IgD-negative memory B cell (primary cell): ENCODE data around the gene MLXIPL. TPM values are rescaled to one million over a fixed set of nuclear protein-coding genes. Genes with fewer than 3 reads are reported as not detected.

Experiments used
- H3K27ac Mint-ChIP-seq, 3 donors: one replicate each; pipeline ENCODE4 v1.8.0; 2020 to 2022; ENCODE audit warnings: mild to moderate bottlenecking in 3 of 3, mixed read lengths in 3 of 3, moderate library complexity in 1 of 3
- H3K27me3 Mint-ChIP-seq: one replicate; pipeline ENCODE4 v1.8.0; 2021; ENCODE audit warnings: mixed read lengths
- H3K36me3 Mint-ChIP-seq: one replicate; pipeline ENCODE4 v1.8.0; 2020; ENCODE audit warnings: mild to moderate bottlenecking, mixed read lengths
- H3K4me1 Mint-ChIP-seq, 3 donors: one replicate each; pipeline ENCODE4 v1.8.0; 2020 to 2022; ENCODE audit warnings: mixed read lengths in 3 of 3, mild to moderate bottlenecking in 1 of 3
- H3K4me3 Mint-ChIP-seq, 4 donors: one replicate each; pipeline ENCODE4 v1.8.0; 2020 to 2022; ENCODE audit warnings: mild to moderate bottlenecking in 4 of 4, mixed read lengths in 4 of 4, moderate library complexity in 3 of 4
- H3K9me3 Mint-ChIP-seq, 3 donors: one replicate each; pipeline ENCODE4 v1.8.0; 2020 to 2021; ENCODE audit warnings: mixed read lengths in 3 of 3, mild to moderate bottlenecking in 1 of 3
- polyA plus RNA-seq: library from polyadenylated mRNA; unstranded; fragments of 300-500 nt; fragmentation: Illumina TruSeq; gene quantifications from one replicate; pipeline ENCODE4 v1.2.3, GENCODE V29; 2021

The MLXIPL gene
- polyA plus RNA-seq, 1 donor from 2014 or later = not detected

GRCh38 chr7:73649576-73649975 lies 25.3 kb upstream of the MLXIPL start:
- Mint-ChIP-seq H3K4me1 (peaks cover 0 to 2% (median 2%) of the 10 kb centered on the region in 3 donors), H3K27me3 (peaks cover 43% of the 10 kb centered on the region), H3K36me3 (no peaks in the 10 kb centered on the region), H3K27ac (no peak overlapping the region), H3K4me3 (peak overlapping the region in 1 of 4 donors; percentile 50), H3K9me3 (peaks cover 0 to 2% (median 0%) of the 10 kb centered on the region in 3 donors)

GRCh38 chr7:73648593-73649332 lies 24.4 kb upstream of the MLXIPL start:
- peaks cover 0 to 2% (median 2%) of the 10 kb centered on the region in 3 donors for H3K4me1 Mint-ChIP-seq
- no peaks in the 10 kb centered on the region for H3K9me3 Mint-ChIP-seq
- H3K27ac Mint-ChIP-seq = no peak overlapping the region
- peak overlapping the region in 3 of 4 donors; percentile 10 to 46 (median 43) for H3K4me3 Mint-ChIP-seq
- H3K36me3 Mint-ChIP-seq = no peaks in the 10 kb centered on the region
- peaks cover 41% of the 10 kb centered on the region for H3K27me3 Mint-ChIP-seq

GRCh38 chr7:73647725-73648592 lies 23.6 kb upstream of the MLXIPL start:
- peaks cover 39% of the 10 kb centered on the region for H3K27me3 Mint-ChIP-seq
- H3K4me1 Mint-ChIP-seq = peaks cover 0 to 2% (median 2%) of the 10 kb centered on the region in 3 donors
- no peaks in the 10 kb centered on the region for H3K36me3 Mint-ChIP-seq
- H3K4me3 Mint-ChIP-seq = peak overlapping the region in 3 of 4 donors; percentile 10 to 46 (median 32)
- H3K27ac Mint-ChIP-seq = no peak overlapping the region
- peaks cover 0 to 1% (median 0%) of the 10 kb centered on the region in 3 donors for H3K9me3 Mint-ChIP-seq

- Mint-ChIP-seq H3K27me3 (peaks cover 36% of the 10 kb centered on the region), H3K9me3 (peaks cover 0 to 3% (median under 1%) of the 10 kb centered on the region in 3 donors), H3K4me3 (peak overlapping the region in 1 of 4 donors; percentile 63), H3K36me3 (no peaks in the 10 kb centered on the region), H3K27ac (no peak overlapping the region), H3K4me1 (peaks cover 0 to 2% (median 2%) of the 10 kb centered on the region in 3 donors)
These were observed 22.7 kb upstream of the MLXIPL start for GRCh38 chr7:73646785-73647724.

GRCh38 chr7:73645643-73646174 lies 21.4 kb upstream of the MLXIPL start:
- no peak overlapping the region for H3K27ac Mint-ChIP-seq
- peaks cover 0 to 10% (median 3%) of the 10 kb centered on the region in 3 donors for H3K9me3 Mint-ChIP-seq
- peaks cover 34% of the 10 kb centered on the region for H3K27me3 Mint-ChIP-seq
- H3K4me1 Mint-ChIP-seq = peaks cover 0 to 2% (median 2%) of the 10 kb centered on the region in 3 donors
- peak overlapping the region in 1 of 4 donors; percentile 60 for H3K4me3 Mint-ChIP-seq
- H3K36me3 Mint-ChIP-seq = no peaks in the 10 kb centered on the region

- Mint-ChIP-seq H3K36me3 (no peaks in the 10 kb centered on the region), H3K27ac (no peak overlapping the region)
These were observed 20.5 kb upstream of the MLXIPL start for GRCh38 chr7:73644688-73645286.

GRCh38 chr7:73642834-73643233 lies 18.5 kb upstream of the MLXIPL start:
- H3K4me3 Mint-ChIP-seq = no peak overlapping the region
- no peaks in the 10 kb centered on the region for H3K36me3 Mint-ChIP-seq
- peaks cover 0 to 2% (median 0%) of the 10 kb centered on the region in 3 donors for H3K4me1 Mint-ChIP-seq
- H3K27ac Mint-ChIP-seq = no peak overlapping the region
- peaks cover 23% of the 10 kb centered on the region for H3K27me3 Mint-ChIP-seq
- peaks cover 0 to 10% (median 3%) of the 10 kb centered on the region in 3 donors for H3K9me3 Mint-ChIP-seq

More at GRCh38 chr7:73644688-73645286, 20.5 kb upstream of the MLXIPL start:
- H3K27me3 Mint-ChIP-seq = peaks cover 27% of the 10 kb centered on the region
- H3K4me1 Mint-ChIP-seq = peaks cover 0 to 2% (median 2%) of the 10 kb centered on the region in 3 donors
- H3K9me3 Mint-ChIP-seq = peaks cover 0 to 10% (median 3%) of the 10 kb centered on the region in 3 donors
- H3K4me3 Mint-ChIP-seq = no peak overlapping the region

GRCh38 chr7:73638911-73639310 lies 14.6 kb upstream of the MLXIPL start:
- H3K36me3 Mint-ChIP-seq = no peaks in the 10 kb centered on the region
- peak overlapping the region in 1 of 3 donors; percentile 18 for H3K27ac Mint-ChIP-seq
- no peak overlapping the region for H3K4me3 Mint-ChIP-seq
- no peaks in the 10 kb centered on the region for H3K4me1 Mint-ChIP-seq
- H3K27me3 Mint-ChIP-seq = peaks cover 16% of the 10 kb centered on the region
- H3K9me3 Mint-ChIP-seq = peaks cover 0 to 10% (median 3%) of the 10 kb centered on the region in 3 donors

- Mint-ChIP-seq H3K27ac (no peak overlapping the region), H3K4me1 (no peaks in the 10 kb centered on the region), H3K36me3 (no peaks in the 10 kb centered on the region), H3K9me3 (no peaks in the 10 kb centered on the region), H3K4me3 (no peak overlapping the region), H3K27me3 (peaks cover 21% of the 10 kb centered on the region)
These were observed 11.3 kb upstream of the MLXIPL start for GRCh38 chr7:73635428-73636200.

GRCh38 chr7:73633844-73634243 lies 9.5 kb upstream of the MLXIPL start:
- Mint-ChIP-seq H3K27me3 (peaks cover 21% of the 10 kb centered on the region), H3K36me3 (no peaks in the 10 kb centered on the region), H3K27ac (no peak overlapping the region), H3K4me3 (no peak overlapping the region), H3K9me3 (no peaks in the 10 kb centered on the region), H3K4me1 (no peaks in the 10 kb centered on the region)

GRCh38 chr7:73633323-73633722 lies 9.0 kb upstream of the MLXIPL start:
- no peak overlapping the region for H3K27ac Mint-ChIP-seq
- no peaks in the 10 kb centered on the region for H3K36me3 Mint-ChIP-seq
- no peaks in the 10 kb centered on the region for H3K4me1 Mint-ChIP-seq
- H3K27me3 Mint-ChIP-seq = peaks cover 23% of the 10 kb centered on the region
- no peaks in the 10 kb centered on the region for H3K9me3 Mint-ChIP-seq
- no peak overlapping the region for H3K4me3 Mint-ChIP-seq

GRCh38 chr7:73631558-73631957 lies 7.2 kb upstream of the MLXIPL start:
- Mint-ChIP-seq H3K9me3 (no peaks in the 10 kb centered on the region), H3K4me3 (no peak overlapping the region), H3K27ac (no peak overlapping the region), H3K36me3 (no peaks in the 10 kb centered on the region), H3K4me1 (no peaks in the 10 kb centered on the region), H3K27me3 (peaks cover 30% of the 10 kb centered on the region)

GRCh38 chr7:73628504-73628903 lies 4.2 kb upstream of the MLXIPL start:
- no peak overlapping the region for H3K4me3 Mint-ChIP-seq
- peaks cover 0 to 3% (median 0%) of the 10 kb centered on the region in 3 donors for H3K4me1 Mint-ChIP-seq
- peaks cover 2% of the 10 kb centered on the region for H3K36me3 Mint-ChIP-seq
- no peak overlapping the region for H3K27ac Mint-ChIP-seq
- H3K27me3 Mint-ChIP-seq = peaks cover 25% of the 10 kb centered on the region
- peaks cover 0 to 2% (median 0%) of the 10 kb centered on the region in 3 donors for H3K9me3 Mint-ChIP-seq
